ENCODE data around the gene SSBP3.

DNA sequence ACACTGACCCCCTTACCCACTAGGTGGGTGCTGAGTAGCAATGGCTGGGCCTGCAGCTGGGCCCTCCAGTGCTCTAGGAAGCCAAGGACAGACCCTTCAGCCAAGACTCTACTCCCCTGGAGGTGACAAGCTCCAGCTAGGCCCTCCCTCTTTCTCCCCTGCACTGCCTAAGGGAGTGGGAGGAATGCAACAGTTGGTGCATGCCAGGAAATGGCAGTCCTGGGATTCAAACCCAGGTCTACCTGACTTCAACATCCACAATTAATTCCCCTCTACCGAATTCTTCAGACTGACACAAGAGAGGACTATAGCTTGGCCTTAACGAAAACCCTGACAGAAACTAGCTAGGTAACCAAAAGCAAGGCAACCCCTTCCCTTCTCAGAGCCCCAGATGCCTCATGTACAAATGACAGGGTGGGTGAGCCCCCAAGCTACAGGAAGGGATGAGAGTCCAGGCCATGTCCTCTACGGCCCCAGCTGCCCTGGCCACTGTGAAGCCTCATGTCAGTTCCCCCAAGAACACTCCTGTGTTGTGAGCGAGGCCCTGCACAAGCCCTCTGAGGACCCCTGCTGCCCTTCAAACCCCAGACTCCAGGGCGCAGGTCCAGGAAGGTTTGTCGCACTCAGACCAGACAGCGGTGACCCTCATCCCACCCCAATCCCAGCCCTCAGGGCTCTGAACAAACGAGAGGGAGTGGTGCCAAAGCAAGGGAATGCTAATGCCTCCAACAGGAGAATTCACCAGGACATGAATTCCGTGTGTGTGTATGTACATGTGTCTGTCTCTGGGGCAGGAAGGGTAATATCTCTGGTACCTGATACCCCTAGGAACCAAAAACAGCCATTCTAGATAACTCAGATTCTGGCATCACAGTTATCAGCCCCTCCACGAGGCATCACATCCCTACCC, 113.9 kb downstream of the SSBP3 start:
- no peak for TF ChIP-seq POLR2A (IDR thresholded peaks at IDR 0.05)
- TF ChIP-seq, protein P1, sequence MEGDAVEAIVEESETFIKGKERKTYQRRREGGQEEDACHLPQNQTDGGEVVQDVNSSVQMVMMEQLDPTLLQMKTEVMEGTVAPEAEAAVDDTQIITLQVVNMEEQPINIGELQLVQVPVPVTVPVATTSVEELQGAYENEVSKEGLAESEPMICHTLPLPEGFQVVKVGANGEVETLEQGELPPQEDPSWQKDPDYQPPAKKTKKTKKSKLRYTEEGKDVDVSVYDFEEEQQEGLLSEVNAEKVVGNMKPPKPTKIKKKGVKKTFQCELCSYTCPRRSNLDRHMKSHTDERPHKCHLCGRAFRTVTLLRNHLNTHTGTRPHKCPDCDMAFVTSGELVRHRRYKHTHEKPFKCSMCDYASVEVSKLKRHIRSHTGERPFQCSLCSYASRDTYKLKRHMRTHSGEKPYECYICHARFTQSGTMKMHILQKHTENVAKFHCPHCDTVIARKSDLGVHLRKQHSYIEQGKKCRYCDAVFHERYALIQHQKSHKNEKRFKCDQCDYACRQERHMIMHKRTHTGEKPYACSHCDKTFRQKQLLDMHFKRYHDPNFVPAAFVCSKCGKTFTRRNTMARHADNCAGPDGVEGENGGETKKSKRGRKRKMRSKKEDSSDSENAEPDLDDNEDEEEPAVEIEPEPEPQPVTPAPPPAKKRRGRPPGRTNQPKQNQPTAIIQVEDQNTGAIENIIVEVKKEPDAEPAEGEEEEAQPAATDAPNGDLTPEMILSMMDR (IDR thresholded peaks at IDR 0.05), result no peak
